ENCODE data around the gene MGMT. TPM values are rescaled to one million over a fixed set of nuclear protein-coding genes. Genes with fewer than 3 reads are reported as not detected.

The MGMT gene
- total and polyA plus RNA-seq, 4 donors, result 9.9 to 39.6 (median 23.2) TPM

- H3K27me3 ChIP-seq (ENCODE audit: control insufficient read depth in 3 of 3, insufficient read depth in 3 of 3, low read length in 2 of 3), result no peaks in the 10 kb centered on the region
- TF ChIP-seq CTCF (IDR thresholded peaks at IDR 0.05; ENCODE audit: control extremely low read depth, extremely low read depth), result no peak
- no peak overlapping the region for H3K9ac ChIP-seq (ENCODE audit: insufficient read depth in 1 of 2, low read length in 2 of 2)
- no peak overlapping the region for H3K27ac ChIP-seq (ENCODE audit: low read depth in 1 of 2, low read length in 1 of 2)
- peaks cover 0 to 3% (median 0%) of the 10 kb centered on the region in 4 donors for H3K9me3 ChIP-seq (ENCODE audit: control insufficient read depth in 4 of 4, insufficient read depth in 3 of 4, low read length in 3 of 4)
- H3K4me3 ChIP-seq, result no peak overlapping the region
- no peak for ATAC-seq (ENCODE audit: insufficient read depth, low FRiP score)
- peaks cover 0 to 14% (median 0%) of the 10 kb centered on the region in 5 donors for H3K4me1 ChIP-seq (ENCODE audit: control insufficient read depth in 5 of 5, insufficient read depth in 5 of 5, low read length in 5 of 5)
- H3K36me3 ChIP-seq (ENCODE audit: control insufficient read depth in 4 of 4, insufficient read depth in 4 of 4, low read length in 4 of 4), result peaks cover 0 to 10% (median 2%) of the 10 kb centered on the region in 4 donors
- 94 to 96% methylated on average over 25 of the region's 25 CpGs for WGBS, 2 donors
- DNase-seq, result no peak
These were observed 299.8 kb downstream of the MGMT start for GRCh38 chr10:129766611-129767550.

- H3K36me3 ChIP-seq (ENCODE audit: control insufficient read depth in 4 of 4, insufficient read depth in 4 of 4, low read length in 4 of 4), result peaks cover 0 to 10% (median 2%) of the 10 kb centered on the region in 4 donors
- ATAC-seq (ENCODE audit: insufficient read depth, low FRiP score), result no peak
- WGBS, 2 donors, result 95 to 97% methylated on average over 10 of the region's 10 CpGs
- TF ChIP-seq CTCF (IDR thresholded peaks at IDR 0.05; ENCODE audit: control extremely low read depth, extremely low read depth), result no peak
- H3K9me3 ChIP-seq (ENCODE audit: control insufficient read depth in 4 of 4, insufficient read depth in 3 of 4, low read length in 3 of 4), result peaks cover 0 to 5% (median 0%) of the 10 kb centered on the region in 4 donors
- H3K27ac ChIP-seq (ENCODE audit: low read depth in 1 of 2, low read length in 1 of 2), result no peak overlapping the region
- H3K4me1 ChIP-seq (ENCODE audit: control insufficient read depth in 5 of 5, insufficient read depth in 5 of 5, low read length in 5 of 5), result peaks cover 0 to 14% (median 0%) of the 10 kb centered on the region in 5 donors
- H3K4me3 ChIP-seq, result no peak overlapping the region
- DNase-seq, result no peak
- no peaks in the 10 kb centered on the region for H3K27me3 ChIP-seq (ENCODE audit: control insufficient read depth in 3 of 3, insufficient read depth in 3 of 3, low read length in 2 of 3)
- no peak overlapping the region for H3K9ac ChIP-seq (ENCODE audit: insufficient read depth in 1 of 2, low read length in 2 of 2)
These were observed 300.7 kb downstream of the MGMT start for GRCh38 chr10:129767751-129768150.

- peaks cover 0 to 10% (median 2%) of the 10 kb centered on the region in 4 donors for H3K36me3 ChIP-seq (ENCODE audit: control insufficient read depth in 4 of 4, insufficient read depth in 4 of 4, low read length in 4 of 4)
- ATAC-seq (ENCODE audit: insufficient read depth, low FRiP score) (no peak), DNase-seq (no peak)
- no peak overlapping the region for H3K27ac ChIP-seq (ENCODE audit: low read depth in 1 of 2, low read length in 1 of 2)
- H3K4me1 ChIP-seq (ENCODE audit: control insufficient read depth in 5 of 5, insufficient read depth in 5 of 5, low read length in 5 of 5), result peaks cover 0 to 14% (median 0%) of the 10 kb centered on the region in 5 donors
- WGBS, 2 donors, result 84 to 91% methylated on average over 44 of the region's 44 CpGs
- no peak overlapping the region for H3K4me3 ChIP-seq
- H3K9me3 ChIP-seq (ENCODE audit: control insufficient read depth in 4 of 4, insufficient read depth in 3 of 4, low read length in 3 of 4), result peaks cover 0 to 5% (median 0%) of the 10 kb centered on the region in 4 donors
- TF ChIP-seq CTCF (IDR thresholded peaks at IDR 0.05; ENCODE audit: control extremely low read depth, extremely low read depth), result no peak
- H3K27me3 ChIP-seq (ENCODE audit: control insufficient read depth in 3 of 3, insufficient read depth in 3 of 3, low read length in 2 of 3), result no peaks in the 10 kb centered on the region
- H3K9ac ChIP-seq (ENCODE audit: insufficient read depth in 1 of 2, low read length in 2 of 2), result no peak overlapping the region
These were observed 301.7 kb downstream of the MGMT start for GRCh38 chr10:129768437-129769355.
